AG09309 (cell line): ENCODE measurements around the gene TTF1.

Source experiments
- DNase-seq: peaks from one replicate; pipeline ENCODE4 v3.0.0-alpha.2; 2010; ENCODE audit warnings: low read depth
- H3K4me3 ChIP-seq: 2 replicates; pipeline ENCODE4 v1.5.1; 2011; ENCODE audit warnings: mild to moderate bottlenecking, low read depth, low read length, moderate library complexity; ENCODE audit not compliant: control insufficient read depth
- CTCF ChIP-seq: IDR thresholded peaks from 2 replicates; pipeline ENCODE4 v1.5.1; 2011; ENCODE audit warnings: mild to moderate bottlenecking, low read depth, low read length, inconsistent platforms; ENCODE audit not compliant: insufficient read depth, control insufficient read depth; ENCODE audit errors: missing control alignments

Gene TTF1

GRCh38 chr9:132372177-132373095 lies 34.2 kb downstream of the TTF1 start:
- no peak for DNase-seq
- no peak for TF ChIP-seq CTCF
- H3K4me3 ChIP-seq = no peak overlapping the region

- H3K4me3 ChIP-seq = no peak overlapping the region
- no peak for TF ChIP-seq CTCF
- no peak for DNase-seq
Measured at GRCh38 chr9:132370592-132370991, 36.0 kb downstream of the TTF1 start.

- DNase-seq = no peak
- H3K4me3 ChIP-seq = no peak overlapping the region
- no peak for TF ChIP-seq CTCF
Measured at GRCh38 chr9:132369421-132369820, 37.2 kb downstream of the TTF1 start.

GRCh38 chr9:132367613-132368313 lies 38.9 kb downstream of the TTF1 start:
- no peak for DNase-seq
- TF ChIP-seq CTCF = no peak
- H3K4me3 ChIP-seq = no peak overlapping the region

GRCh38 chr9:132366481-132366880 lies 40.2 kb downstream of the TTF1 start:
- H3K4me3 ChIP-seq = no peak overlapping the region
- no peak for DNase-seq
- no peak for TF ChIP-seq CTCF

DNA sequence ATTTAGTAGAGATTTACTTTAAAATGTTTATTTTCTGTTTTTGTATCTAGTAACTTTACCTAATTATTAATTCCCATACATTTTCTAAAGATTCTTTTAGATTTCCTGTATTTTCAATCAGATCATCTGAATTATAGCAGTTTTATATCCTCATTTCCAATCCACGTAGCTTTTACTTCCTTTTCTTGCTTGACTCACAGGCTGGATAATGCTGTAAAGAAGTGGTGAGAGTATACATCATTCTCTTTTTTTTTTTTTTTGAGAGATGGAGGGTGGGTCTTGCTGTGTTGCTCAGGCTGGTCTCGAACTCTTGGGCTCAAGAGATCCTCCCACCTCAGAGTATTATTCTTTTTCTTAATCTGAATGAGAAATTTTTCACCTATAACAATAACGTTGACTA lies 40.7 kb downstream of the TTF1 start:
- TF ChIP-seq CTCF = no peak
- no peak for DNase-seq
- no peak overlapping the region for H3K4me3 ChIP-seq
